Stimulated activated effector memory CD8-positive, alpha-beta T cell treated with anti-CD3 and anti-CD28 coated beads, Interleukin-12 subunit alpha, Interleukin-12 subunit beta, amount 100 ng/mL, for 72 hours (primary cell): ENCODE results near the gene SHANK3.
"Not testable (repeated sequence)": the region's sequence is repeated elsewhere in the genome, so short reads cannot be mapped to it uniquely, and the experiment has no call there.

Source experiments
- ATAC-seq: fragments of 150-1000 bp; cut with Tn5 transposase; 2 replicates; pipeline ENCODE4 v1.10.0; 2021
- DNase-seq, 2 donors: peaks; one replicate each; pipeline ENCODE4 v3.0.0; 2021 to 2022; ENCODE audit warnings: low spot score in 2 of 2
- H3K27ac Mint-ChIP-seq: one replicate; pipeline ENCODE4 v1.8.0; 2022; ENCODE audit warnings: mild to moderate bottlenecking, mixed read lengths
- H3K36me3 Mint-ChIP-seq: one replicate; pipeline ENCODE4 v1.8.0; 2022; ENCODE audit warnings: mild to moderate bottlenecking, mixed read lengths
- H3K4me1 Mint-ChIP-seq: one replicate; pipeline ENCODE4 v1.8.0; 2022; ENCODE audit warnings: mixed read lengths
- H3K4me3 Mint-ChIP-seq: one replicate; pipeline ENCODE4 v1.8.0; 2022; ENCODE audit warnings: mild to moderate bottlenecking, mixed read lengths
- H3K9me3 Mint-ChIP-seq: one replicate; pipeline ENCODE4 v1.8.0; 2022; ENCODE audit warnings: mixed read lengths

SHANK3 gene

DNA sequence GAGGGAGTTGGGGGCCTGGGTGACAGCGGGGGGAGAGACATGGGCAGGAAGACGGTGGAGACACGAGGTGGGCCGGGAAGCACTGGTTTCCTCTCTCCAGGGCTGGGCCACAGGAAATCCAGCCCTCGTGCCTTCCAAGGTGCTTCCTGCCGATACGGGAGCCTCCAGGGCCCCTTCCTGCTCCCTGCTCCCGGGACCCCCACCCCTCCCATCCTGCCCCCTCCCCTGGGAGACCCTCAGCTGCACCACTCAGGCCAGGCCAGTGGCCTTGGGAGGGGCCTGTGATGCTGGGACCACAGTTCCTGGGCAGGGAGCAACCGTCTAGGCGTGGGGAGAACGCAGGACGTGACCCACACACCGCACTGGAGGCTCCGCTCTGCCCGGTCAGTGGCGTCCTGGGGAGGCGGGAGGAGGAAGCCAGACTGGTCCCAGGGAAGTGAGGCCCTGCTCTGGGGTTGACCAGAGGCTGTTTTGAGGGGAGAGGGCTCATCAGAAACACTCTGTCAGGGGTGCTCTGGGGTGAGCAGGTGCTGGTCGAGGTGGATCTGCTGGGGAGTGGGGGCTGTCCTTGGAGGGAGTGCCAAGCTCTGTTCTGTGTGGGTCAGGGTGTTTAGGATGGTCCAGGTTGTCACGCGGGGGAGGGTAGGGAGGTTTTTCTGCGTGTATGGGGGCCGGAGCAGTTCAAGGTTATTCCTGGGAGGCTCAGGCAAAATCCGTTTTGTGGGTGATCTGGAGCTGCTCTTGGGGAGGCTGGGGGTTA is at the start of gene SHANK3:
Gene SHANK3, plus strand, starts transcription at position 353 of the 760 bp plus-strand sequence.
- Mint-ChIP-seq H3K9me3 (no peaks in the 10 kb centered on the region), H3K4me1 (peaks cover 26% of the 10 kb centered on the region), H3K4me3 (peak within 1 kb of the TSS; percentile 58), H3K27ac (no peak within 1 kb of the TSS), H3K36me3 (peaks cover 5% of the 10 kb centered on the region)
- no peak for DNase-seq
- no peak for ATAC-seq

DNA sequence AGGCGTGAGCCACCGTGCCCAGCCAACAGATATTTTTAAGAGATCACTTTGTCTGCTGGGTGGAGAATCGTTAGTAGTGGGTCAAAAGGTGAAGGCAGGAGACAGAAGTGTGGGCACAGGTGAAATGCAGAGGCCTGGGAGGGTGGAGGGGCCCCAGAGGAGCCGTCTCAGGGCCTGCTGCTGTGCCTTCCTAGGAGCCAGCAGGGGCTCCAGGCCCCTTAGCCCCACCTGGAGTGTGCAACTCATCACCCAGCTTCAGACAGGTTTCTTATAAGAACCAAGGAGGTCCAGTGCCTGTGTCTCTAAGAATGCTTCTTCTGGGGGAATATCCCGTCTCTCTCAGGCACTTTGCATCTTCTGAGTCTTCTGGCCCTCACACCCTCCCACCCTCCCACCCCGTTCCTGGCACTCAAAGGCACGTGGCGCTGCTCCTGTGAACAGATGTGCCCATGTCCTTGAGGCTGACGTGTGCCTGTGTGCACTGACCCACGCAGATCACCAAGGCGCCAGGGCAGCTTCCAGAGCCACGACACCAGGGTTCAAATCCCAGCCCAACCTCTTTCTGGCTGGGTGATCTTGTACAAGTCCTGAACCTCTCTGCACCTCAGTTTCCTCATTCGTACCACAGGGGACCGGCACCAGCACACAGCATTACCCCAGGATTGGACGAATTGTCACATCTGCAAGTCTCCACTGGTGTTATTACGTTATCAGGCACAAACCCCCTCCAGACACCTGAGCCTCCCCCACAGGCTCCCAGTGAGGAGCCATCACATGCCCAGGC is 48.1 kb upstream of the SHANK3 start:
- DNase-seq (no peak), ATAC-seq (no peak)
- Mint-ChIP-seq H3K4me1 (peaks cover 51% of the 10 kb centered on the region), H3K4me3 (no peak overlapping the region), H3K9me3 (no peaks in the 10 kb centered on the region), H3K36me3 (peaks cover 25% of the 10 kb centered on the region), H3K27ac (peak overlapping the region; percentile 37)

DNA sequence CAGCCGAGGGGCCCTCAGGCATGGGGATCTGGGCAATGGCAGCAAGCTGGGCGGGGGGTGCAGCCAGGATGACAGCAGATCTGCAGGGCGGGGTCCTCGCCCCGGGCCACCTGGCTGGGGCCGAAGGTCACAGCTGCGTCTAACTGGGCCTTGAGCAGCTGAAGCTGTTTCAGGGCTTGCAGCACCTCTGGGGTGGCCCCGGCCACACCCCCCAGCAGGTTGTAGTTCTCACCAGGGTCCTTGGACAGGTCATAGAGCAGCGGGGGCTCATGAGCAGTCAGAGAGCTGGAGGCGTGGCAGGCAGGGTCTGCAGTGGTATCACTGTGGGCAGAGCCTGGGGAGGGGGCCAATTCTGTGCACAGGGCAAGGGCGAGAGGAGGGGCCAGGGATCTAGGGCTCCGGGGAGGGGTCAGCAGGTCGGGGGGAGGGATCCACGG is 47.5 kb upstream of the SHANK3 start:
- DNase-seq (no peak), ATAC-seq (no peak)
- peaks cover 45% of the 10 kb centered on the region for H3K4me1 Mint-ChIP-seq
- peaks cover 25% of the 10 kb centered on the region for H3K36me3 Mint-ChIP-seq
- no peaks in the 10 kb centered on the region for H3K9me3 Mint-ChIP-seq
- H3K4me3 Mint-ChIP-seq: no peak overlapping the region
- H3K27ac Mint-ChIP-seq: peak overlapping the region; percentile 37

DNA sequence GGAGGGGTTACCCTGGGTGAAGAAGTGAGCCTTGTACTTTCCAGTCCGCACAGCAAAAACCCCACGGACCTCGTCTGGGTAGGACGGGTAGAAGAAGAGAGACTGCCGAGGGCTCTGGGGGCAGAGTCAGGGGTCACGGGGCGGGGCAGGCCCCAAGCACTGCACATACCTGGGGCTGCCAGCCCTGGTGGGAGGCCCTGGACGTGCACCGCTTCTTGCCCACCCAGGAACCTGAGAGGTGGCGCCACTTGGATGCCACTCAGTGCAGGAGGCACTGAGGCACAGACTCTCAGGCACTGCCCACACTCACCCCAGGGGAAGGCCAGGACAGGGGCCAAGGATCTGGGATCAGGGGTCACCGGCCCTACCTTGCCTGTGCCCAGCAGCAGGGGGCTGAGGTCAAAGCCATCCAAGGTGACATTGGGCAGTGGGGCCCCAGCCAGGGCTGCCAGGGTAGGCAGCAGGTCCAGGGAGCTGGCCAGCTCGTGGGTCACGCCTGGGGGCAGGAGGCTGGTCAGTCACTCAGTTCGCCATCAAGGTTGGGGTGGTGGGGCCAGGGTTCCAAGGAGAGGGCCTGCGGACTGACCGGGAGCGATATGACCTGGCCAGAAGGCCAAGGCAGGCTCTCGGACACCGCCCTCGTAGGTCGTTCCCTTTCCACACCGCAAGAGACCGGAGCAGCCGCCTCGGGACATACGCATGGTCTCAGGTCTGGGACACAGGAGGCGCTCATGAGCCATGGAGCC is 46.9 kb upstream of the SHANK3 start:
- Mint-ChIP-seq H3K4me3 (no peak overlapping the region), H3K36me3 (peaks cover 21% of the 10 kb centered on the region), H3K27ac (no peak overlapping the region), H3K9me3 (no peaks in the 10 kb centered on the region), H3K4me1 (peaks cover 41% of the 10 kb centered on the region)
- no peak for DNase-seq
- no peak for ATAC-seq

DNA sequence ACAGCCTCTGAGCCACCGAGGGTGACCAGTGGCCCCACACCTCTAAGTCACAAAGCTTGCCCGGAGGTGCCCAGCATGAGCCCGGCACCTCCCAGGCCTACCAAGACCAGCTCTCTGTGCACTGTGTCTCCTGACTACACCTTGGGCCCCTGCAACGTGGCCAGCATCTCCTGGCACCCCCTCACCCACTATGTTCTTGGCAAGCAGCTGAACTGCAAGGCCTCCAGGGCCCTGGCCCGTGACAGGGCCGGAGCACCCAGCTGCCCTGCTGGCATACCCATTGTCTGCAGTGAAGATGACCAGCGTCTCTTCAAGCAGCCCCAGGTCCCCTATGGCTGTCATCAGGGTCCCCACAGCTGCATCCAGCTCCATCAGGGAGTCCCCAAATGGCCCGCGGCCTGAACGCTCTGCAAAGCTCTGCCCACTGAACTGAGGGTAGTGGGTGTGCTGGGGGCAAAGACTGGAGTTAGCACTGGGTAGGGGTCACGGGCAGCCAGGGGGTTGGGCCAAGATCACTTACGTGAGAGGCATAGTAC is 46.2 kb upstream of the SHANK3 start:
- H3K9me3 Mint-ChIP-seq: no peaks in the 10 kb centered on the region
- peaks cover 15% of the 10 kb centered on the region for H3K36me3 Mint-ChIP-seq
- H3K27ac Mint-ChIP-seq: no peak overlapping the region
- no peak for DNase-seq
- H3K4me3 Mint-ChIP-seq: peak overlapping the region; percentile 80
- peaks cover 35% of the 10 kb centered on the region for H3K4me1 Mint-ChIP-seq
- no peak for ATAC-seq

DNA sequence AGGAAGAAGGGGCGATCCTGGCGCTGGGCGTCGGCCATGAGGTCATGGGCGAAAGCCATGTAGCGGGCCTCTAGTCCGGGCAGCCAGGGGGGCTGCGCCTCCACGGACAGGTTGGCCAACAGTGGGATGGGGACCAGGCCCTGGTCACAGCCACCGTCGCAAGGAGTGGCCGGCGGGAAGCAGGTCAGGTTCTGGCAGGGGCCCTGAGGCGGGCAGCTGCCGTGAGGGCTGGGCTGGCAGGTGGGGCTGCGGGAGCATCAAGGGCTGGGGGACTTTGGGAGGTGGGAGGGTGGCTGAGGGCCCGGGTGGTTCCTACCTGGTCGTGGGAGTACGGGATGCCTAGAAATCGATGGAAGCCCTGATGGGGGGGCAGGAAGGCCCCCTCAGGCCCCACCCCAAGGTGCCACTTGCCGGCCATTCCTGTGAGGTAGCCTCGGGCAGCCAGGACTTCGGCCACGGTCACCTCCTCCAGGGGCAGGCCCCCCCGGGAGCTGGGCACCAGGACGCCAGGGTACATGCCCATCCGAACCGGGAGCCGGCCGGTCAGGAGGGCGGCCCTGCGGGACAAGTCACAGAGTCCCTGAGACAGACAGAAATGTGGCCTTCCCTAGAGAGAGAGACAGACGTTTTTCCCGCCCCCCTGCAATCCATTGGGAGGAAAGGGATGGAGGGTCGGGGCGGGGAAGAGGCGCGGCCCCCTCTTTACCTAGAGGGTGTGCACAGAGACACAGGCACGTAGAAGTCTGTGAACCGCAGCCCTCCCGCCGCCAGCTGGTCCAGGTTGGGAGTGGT is 45.6 kb upstream of the SHANK3 start:
- Mint-ChIP-seq H3K4me1 (peaks cover 28% of the 10 kb centered on the region), H3K4me3 (peak overlapping the region; percentile 80), H3K36me3 (peaks cover 15% of the 10 kb centered on the region), H3K9me3 (no peaks in the 10 kb centered on the region), H3K27ac (peak overlapping the region; percentile 17)
- no peak for DNase-seq
- no peak for ATAC-seq

DNA sequence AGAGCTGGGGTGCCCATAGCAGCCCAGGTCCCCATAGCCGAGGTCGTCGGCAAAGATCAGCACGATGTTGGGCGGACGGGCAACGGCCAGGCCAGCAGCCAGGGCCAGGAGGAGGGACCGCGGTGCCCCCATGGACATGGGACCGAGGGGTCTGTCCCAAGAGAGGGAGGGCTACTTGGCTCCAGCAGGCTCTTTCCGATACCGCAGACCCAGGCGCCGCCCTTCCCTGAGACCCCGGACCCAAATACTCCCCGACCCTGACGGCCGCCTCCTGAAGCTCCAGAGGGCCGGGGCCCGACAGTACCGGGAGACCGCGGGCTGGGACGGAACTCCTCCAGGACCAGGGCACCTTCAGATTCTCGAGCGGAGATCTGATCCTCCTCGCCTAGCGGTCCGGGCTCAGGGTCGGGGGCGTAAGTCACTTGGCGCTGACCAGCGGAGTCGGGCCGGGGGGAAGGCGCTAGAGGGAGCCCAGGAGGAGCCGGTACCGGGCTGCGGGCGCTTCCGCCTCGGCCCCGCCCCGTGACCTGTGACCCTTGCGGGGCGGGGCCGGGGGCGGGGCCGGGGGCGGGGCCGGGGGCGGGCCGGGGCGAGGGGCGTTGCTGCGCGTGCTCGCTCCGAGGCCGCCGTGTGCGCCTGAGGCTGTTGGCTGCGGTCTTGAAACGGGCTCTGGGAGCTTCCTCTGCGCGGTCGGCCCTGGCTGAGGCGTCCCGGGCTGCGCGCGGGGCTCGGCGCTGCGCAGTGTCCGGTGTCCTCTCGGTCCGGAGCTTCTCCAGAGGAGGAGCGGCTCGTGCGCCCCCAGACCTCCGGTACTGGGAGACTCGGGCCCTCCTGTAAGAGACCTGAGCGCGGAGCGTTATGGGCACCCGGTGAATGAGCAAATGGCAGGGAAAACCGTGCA is 44.7 kb upstream of the SHANK3 start, which contains the start of gene ARSA:
Gene ARSA, minus strand, starts transcription at position 511 of the 901 bp plus-strand sequence. Its CDS starts 373 bp downstream, at position 138.
- Mint-ChIP-seq H3K9me3 (no peaks in the 10 kb centered on the region), H3K4me1 (peaks cover 20% of the 10 kb centered on the region), H3K4me3 (peak within 1 kb of the TSS; percentile 80), H3K36me3 (peaks cover 15% of the 10 kb centered on the region), H3K27ac (peak within 1 kb of the TSS; percentile 46)
- ATAC-seq (peak; percentile 95), DNase-seq (peak; percentile 61 to 83)

DNA sequence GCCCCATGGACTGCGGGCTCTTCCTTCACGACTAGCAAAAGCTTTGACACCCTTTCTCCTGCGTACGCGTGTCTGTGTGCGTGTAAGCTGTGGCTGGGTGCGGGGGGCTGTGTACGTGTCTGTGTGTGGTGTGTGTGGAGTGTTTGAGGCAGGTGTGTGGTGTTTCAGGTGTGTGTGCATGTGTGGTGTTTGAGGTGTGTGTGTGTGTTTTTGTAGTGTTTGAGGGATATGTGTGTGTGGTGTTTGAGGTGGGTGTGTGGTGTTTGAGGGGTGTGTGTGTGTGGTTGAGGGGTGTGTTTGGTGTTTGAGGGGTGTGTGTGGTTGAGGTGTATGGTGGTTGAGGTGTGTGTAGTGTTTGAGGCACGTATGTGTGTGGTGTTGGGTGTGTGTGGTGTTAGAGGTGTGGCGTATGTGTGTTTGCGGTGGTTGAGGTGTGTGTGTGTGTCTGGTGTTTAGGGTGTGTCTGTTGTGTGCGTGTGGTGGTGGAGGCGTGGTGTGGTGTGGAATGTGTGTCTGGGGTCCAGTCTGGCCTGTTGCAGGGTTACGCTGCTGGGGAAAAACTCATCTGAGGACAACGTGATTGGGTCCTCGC is 44.0 kb upstream of the SHANK3 start:
- Mint-ChIP-seq H3K27ac (peak overlapping the region; percentile 46), H3K36me3 (peaks cover 15% of the 10 kb centered on the region), H3K4me3 (peak overlapping the region; percentile 80), H3K4me1 (peaks cover 17% of the 10 kb centered on the region), H3K9me3 (no peaks in the 10 kb centered on the region)
- DNase-seq (no peak), ATAC-seq (peak; percentile 1)

DNA sequence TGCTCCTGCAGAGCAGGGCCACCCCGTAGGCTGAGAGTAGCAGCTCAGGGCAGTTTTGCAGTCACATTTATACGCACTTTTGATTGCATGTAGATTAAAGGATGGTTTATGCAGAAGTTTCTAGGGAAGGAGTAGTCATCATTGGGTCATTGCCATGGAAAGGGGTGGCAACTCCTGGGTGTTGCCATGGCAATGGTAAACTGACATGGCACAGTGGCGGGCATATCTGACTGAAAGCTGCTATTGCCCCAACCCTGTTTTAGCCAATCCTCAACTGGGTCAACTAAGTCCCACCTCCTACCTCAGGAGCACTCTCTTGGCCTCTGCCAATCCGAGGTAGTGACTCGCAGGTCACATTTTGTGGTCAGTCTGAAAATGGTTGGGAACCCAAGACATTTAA is 42.2 kb upstream of the SHANK3 start:
- Mint-ChIP-seq H3K9me3 (no peaks in the 10 kb centered on the region), H3K4me3 (no peak overlapping the region)

DNA sequence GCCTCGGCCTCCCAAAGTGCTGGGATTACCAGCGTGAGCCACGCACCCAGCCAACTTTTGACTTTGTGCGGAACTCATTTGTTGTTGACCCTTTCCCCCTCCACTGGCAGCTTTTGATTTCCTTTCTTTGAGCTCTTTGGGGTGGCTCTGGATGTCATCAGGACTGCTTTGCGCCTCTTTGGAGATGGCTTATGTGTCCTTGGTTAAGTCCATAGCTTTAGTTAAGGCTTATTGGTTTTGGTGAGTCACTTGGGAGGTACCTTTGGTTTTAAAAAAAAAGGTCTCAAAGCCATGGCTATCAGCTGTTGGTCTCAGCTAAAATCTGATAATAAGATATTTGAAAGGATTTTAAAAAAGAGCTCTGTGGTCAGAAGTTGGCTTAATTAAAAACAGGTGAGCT is 39.5 kb upstream of the SHANK3 start:
- DNase-seq: no peak
- no peak overlapping the region for H3K4me3 Mint-ChIP-seq
- H3K27ac Mint-ChIP-seq: no peak overlapping the region
- ATAC-seq: no peak
- peaks cover 15% of the 10 kb centered on the region for H3K4me1 Mint-ChIP-seq
- no peaks in the 10 kb centered on the region for H3K9me3 Mint-ChIP-seq
- H3K36me3 Mint-ChIP-seq: peaks cover 9% of the 10 kb centered on the region

More for the DNA sequence above, 42.2 kb upstream of the SHANK3 start:
- DNase-seq (no peak), ATAC-seq (no peak)
- peaks cover 17% of the 10 kb centered on the region for H3K4me1 Mint-ChIP-seq
- H3K36me3 Mint-ChIP-seq: peaks cover 9% of the 10 kb centered on the region
- no peak overlapping the region for H3K27ac Mint-ChIP-seq

DNA sequence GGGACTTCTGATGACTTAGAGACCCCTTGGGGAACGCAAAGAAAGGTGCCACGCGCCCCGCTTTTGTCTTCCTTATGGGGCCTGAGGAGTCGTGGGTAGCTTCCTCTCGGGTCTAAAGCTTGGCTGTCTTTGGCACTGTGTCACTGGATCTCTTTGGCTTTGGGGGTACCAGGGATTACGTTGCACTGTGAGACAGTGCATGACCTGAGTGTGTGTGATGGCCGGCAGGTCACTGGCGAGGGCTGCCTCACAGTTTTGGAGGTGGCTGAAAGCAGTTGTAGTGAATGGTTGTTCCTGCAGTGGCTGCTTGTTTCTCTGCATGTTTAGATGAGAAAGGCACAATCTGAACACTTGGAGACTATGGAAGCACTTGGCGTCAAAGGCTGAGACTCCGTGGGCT is 38.9 kb upstream of the SHANK3 start:
- Mint-ChIP-seq H3K4me3 (no peak overlapping the region), H3K9me3 (no peaks in the 10 kb centered on the region), H3K36me3 (peaks cover 4% of the 10 kb centered on the region), H3K27ac (no peak overlapping the region), H3K4me1 (peaks cover 8% of the 10 kb centered on the region)
- DNase-seq (no peak), ATAC-seq (no peak)

DNA sequence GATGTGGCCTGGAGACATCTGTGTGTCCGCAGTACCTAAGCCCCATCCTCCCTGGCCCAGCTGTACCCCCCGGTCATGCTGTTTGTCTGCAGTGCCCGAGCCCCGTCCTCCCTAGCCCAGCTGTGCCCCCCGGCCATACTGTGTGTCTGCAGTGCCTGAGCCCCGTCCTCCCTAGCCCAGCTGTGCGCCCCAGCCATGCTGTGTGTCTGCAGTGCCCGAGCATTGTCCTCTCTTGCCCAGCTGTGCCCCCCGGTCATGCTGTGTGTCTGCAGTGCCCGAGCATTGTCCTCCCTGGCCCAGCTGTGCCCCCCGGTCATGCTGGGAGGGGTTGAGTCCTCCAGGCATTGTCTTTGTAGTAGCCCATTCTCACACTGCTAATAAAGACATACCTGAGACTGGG is 37.0 kb upstream of the SHANK3 start:
- DNase-seq (no peak), ATAC-seq (no peak)
- H3K4me3 Mint-ChIP-seq: no peak overlapping the region
- H3K27ac Mint-ChIP-seq: no peak overlapping the region
- H3K36me3 Mint-ChIP-seq: no peaks in the 10 kb centered on the region
- no peaks in the 10 kb centered on the region for H3K9me3 Mint-ChIP-seq
- H3K4me1 Mint-ChIP-seq: peaks cover 4% of the 10 kb centered on the region

DNA sequence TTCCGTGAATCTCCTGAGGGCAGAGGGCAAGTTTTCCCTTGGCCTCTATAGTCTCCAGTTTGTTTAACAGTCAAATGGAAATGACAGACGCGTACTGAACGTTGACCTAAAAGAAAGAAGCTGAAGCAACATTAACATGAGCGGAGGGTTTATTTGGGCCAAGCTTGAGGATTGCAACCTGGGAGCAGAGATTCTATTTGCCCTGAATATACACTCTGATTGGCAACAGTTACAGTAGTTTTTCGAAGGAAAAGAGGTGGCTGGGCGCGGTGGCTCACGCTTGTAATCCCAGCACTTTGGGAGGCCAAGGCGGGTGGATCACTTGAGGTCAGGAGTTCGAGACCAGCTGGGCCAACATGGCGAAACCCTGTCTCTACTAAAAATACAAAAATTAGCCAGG is 32.3 kb upstream of the SHANK3 start:
- H3K27ac Mint-ChIP-seq: peak overlapping the region; percentile 58
- H3K9me3 Mint-ChIP-seq, DNase-seq, H3K4me1 Mint-ChIP-seq, H3K4me3 Mint-ChIP-seq, H3K36me3 Mint-ChIP-seq, ATAC-seq: not testable (repeated sequence)
